GM12878 (cell line): Measurements from ENCODE around the gene CNOT10. TPM values are rescaled to one million over a fixed set of nuclear protein-coding genes. Genes with fewer than 3 reads are reported as not detected.

ENCODE experiments used
- ASH2L ChIP-seq: fragments of 300-600, 200-600 bp; sonication (generic); IDR thresholded peaks from 2 replicates; pipeline ENCODE4 v1.6.1; 2017; ENCODE audit warnings: low read depth, mild to moderate bottlenecking, borderline replicate concordance
- CBX3 ChIP-seq: fragments of 200-600 bp; sonication (generic); IDR thresholded peaks from 2 replicates; pipeline ENCODE4 v1.6.1; 2016; ENCODE audit warnings: low read depth, borderline replicate concordance
- CHD1 ChIP-seq: IDR thresholded peaks from 2 replicates; pipeline ENCODE4 v1.6.1; 2012; ENCODE audit warnings: low read depth, low read length, improper control_type of control experiment
- CHD2 ChIP-seq: IDR thresholded peaks from 2 replicates; pipeline ENCODE4 v1.6.1; 2011; ENCODE audit warnings: low read depth, low read length, improper control_type of control experiment, borderline replicate concordance
- NFIC ChIP-seq: IDR thresholded peaks from 2 replicates; pipeline ENCODE4 v1.6.1; 2012; ENCODE audit warnings: low read depth, mild to moderate bottlenecking, inconsistent platforms, low read length, moderate library complexity
- POU2F2 ChIP-seq: IDR thresholded peaks from 3 replicates; pipeline ENCODE4 v1.6.1; 2011; ENCODE audit warnings: low read depth, mild to moderate bottlenecking, low read length, borderline replicate concordance
- TCF7 ChIP-seq: IDR thresholded peaks from 2 replicates; pipeline ENCODE4 v1.6.1; 2014; ENCODE audit warnings: antibody characterized with exemption, borderline replicate concordance
- ZNF24 ChIP-seq: fragments of 450-650 bp; IDR thresholded peaks from 2 replicates; pipeline ENCODE4 v1.6.1; 2017; ENCODE audit warnings: antibody characterized with exemption, mild to moderate bottlenecking
- polyA plus RNA-seq, 11 experiments: library from polyadenylated mRNA; depleted of rRNA in 4 of 11; unstranded in 6 of 11; stranded (reverse) in 5 of 11; fragments of >200 nt; fragmentation: Nextera tagmentation in 4 of 11; fragmentation: Illumina TruSeq in 1 of 11; extraction: Ambion mirVana in 4 of 11; extraction: Trizol in 1 of 11; gene quantifications; 1 replicate in 1 of 11; 2 replicates in 10 of 11; pipeline versions ENCODE4 v1.2.1 to v1.2.3, GENCODE V29; 2011 to 2016; ENCODE audit warnings: inconsistent platforms in 2 of 11, missing spikeins in 2 of 11, low read depth in 1 of 11
- total RNA-seq, 4 experiments: library from RNA; depleted of rRNA in 3 of 4; stranded (reverse); fragments of >200 nt in 3 of 4; fragmentation: Illumina TruSeq in 1 of 4; extraction: Trizol in 1 of 4; gene quantifications; 2 replicates each; pipeline versions ENCODE4 v1.2.1 to v1.2.3, GENCODE V29; 2013 to 2021
- TF ChIP-seq, protein P1 (sequence below): IDR thresholded peaks from 2 replicates; pipeline ENCODE4 v1.6.1; 2012; ENCODE audit warnings: improper control_type of control experiment, low read depth, low read length; ENCODE audit not compliant: insufficient replicate concordance
- TF ChIP-seq, protein P2 (sequence below): IDR thresholded peaks from 2 replicates; pipeline ENCODE4 v1.6.1; 2012; ENCODE audit warnings: low read depth, low read length, improper control_type of control experiment

Gene CNOT10
- total and polyA plus RNA-seq, 10 of the 15 experiments (the other 5 are each of a cell fraction or from before 2014, with no cell fraction given), result 18.2 to 51.9 (median 45.5) TPM

DNA sequence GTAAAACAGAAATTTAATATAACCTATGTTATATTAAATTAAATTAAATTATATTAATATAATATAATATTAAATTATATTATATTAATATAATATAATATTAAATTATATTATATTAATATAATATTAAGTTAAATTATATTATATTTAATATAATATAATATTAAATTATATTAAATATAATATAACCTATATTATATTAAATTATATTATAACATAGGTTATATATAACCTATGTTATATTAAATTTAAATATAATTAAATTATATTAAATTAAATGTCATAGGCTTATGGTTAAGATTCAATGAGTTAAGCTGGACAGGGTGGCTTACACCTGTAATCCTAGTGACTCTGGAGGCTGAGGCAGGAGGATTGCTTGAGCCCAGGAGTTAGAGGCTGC lies 40.6 kb upstream of the CNOT10 start (continued):
- TF ChIP-seq, protein P1, sequence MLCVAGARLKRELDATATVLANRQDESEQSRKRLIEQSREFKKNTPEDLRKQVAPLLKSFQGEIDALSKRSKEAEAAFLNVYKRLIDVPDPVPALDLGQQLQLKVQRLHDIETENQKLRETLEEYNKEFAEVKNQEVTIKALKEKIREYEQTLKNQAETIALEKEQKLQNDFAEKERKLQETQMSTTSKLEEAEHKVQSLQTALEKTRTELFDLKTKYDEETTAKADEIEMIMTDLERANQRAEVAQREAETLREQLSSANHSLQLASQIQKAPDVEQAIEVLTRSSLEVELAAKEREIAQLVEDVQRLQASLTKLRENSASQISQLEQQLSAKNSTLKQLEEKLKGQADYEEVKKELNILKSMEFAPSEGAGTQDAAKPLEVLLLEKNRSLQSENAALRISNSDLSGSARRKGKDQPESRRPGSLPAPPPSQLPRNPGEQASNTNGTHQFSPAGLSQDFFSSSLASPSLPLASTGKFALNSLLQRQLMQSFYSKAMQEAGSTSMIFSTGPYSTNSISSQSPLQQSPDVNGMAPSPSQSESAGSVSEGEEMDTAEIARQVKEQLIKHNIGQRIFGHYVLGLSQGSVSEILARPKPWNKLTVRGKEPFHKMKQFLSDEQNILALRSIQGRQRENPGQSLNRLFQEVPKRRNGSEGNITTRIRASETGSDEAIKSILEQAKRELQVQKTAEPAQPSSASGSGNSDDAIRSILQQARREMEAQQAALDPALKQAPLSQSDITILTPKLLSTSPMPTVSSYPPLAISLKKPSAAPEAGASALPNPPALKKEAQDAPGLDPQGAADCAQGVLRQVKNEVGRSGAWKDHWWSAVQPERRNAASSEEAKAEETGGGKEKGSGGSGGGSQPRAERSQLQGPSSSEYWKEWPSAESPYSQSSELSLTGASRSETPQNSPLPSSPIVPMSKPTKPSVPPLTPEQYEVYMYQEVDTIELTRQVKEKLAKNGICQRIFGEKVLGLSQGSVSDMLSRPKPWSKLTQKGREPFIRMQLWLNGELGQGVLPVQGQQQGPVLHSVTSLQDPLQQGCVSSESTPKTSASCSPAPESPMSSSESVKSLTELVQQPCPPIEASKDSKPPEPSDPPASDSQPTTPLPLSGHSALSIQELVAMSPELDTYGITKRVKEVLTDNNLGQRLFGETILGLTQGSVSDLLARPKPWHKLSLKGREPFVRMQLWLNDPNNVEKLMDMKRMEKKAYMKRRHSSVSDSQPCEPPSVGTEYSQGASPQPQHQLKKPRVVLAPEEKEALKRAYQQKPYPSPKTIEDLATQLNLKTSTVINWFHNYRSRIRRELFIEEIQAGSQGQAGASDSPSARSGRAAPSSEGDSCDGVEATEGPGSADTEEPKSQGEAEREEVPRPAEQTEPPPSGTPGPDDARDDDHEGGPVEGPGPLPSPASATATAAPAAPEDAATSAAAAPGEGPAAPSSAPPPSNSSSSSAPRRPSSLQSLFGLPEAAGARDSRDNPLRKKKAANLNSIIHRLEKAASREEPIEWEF, result no peak
- TF ChIP-seq POU2F2, result no peak
- no peak for TF ChIP-seq CHD1
- TF ChIP-seq, protein P2, sequence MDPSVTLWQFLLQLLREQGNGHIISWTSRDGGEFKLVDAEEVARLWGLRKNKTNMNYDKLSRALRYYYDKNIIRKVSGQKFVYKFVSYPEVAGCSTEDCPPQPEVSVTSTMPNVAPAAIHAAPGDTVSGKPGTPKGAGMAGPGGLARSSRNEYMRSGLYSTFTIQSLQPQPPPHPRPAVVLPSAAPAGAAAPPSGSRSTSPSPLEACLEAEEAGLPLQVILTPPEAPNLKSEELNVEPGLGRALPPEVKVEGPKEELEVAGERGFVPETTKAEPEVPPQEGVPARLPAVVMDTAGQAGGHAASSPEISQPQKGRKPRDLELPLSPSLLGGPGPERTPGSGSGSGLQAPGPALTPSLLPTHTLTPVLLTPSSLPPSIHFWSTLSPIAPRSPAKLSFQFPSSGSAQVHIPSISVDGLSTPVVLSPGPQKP, result no peak
- no peak for TF ChIP-seq CHD2
- TF ChIP-seq ZNF24, result no peak
- TF ChIP-seq NFIC, result no peak
- no peak for TF ChIP-seq CBX3
- TF ChIP-seq ASH2L, result no peak
- TF ChIP-seq TCF7, result no peak
